GM19099 (cell line): Measurements from ENCODE around the gene NLRP6.

Source experiments
- POLR2A ChIP-seq: IDR thresholded peaks from 3 replicates; pipeline ENCODE4 v1.6.1; 2011; ENCODE audit warnings: low read depth; ENCODE audit not compliant: insufficient read length; ENCODE audit errors: extremely low read depth

Gene NLRP6

GRCh38 chr11:251550-251949 lies 26.7 kb upstream of the NLRP6 start:
- TF ChIP-seq POLR2A, result no peak

GRCh38 chr11:252666-253065 lies 25.5 kb upstream of the NLRP6 start:
- TF ChIP-seq POLR2A, result no peak

- no peak for TF ChIP-seq POLR2A
These were observed 24.9 kb upstream of the NLRP6 start for GRCh38 chr11:253160-253885.

GRCh38 chr11:253886-254270 lies 24.3 kb upstream of the NLRP6 start:
- TF ChIP-seq POLR2A, result no peak

- TF ChIP-seq POLR2A, result no peak
These were observed 23.0 kb upstream of the NLRP6 start for GRCh38 chr11:255176-255575.

- TF ChIP-seq POLR2A, result no peak
These were observed 22.4 kb upstream of the NLRP6 start for GRCh38 chr11:255816-256215.

- TF ChIP-seq POLR2A, result no peak
These were observed 21.1 kb upstream of the NLRP6 start for GRCh38 chr11:256952-257737.

GRCh38 chr11:257766-258493 lies 20.3 kb upstream of the NLRP6 start:
- TF ChIP-seq POLR2A, result no peak

GRCh38 chr11:259413-259812 lies 18.8 kb upstream of the NLRP6 start:
- TF ChIP-seq POLR2A, result no peak

- no peak for TF ChIP-seq POLR2A
These were observed 16.6 kb upstream of the NLRP6 start for GRCh38 chr11:261624-262023.

GRCh38 chr11:266676-267439 lies 11.3 kb upstream of the NLRP6 start:
- TF ChIP-seq POLR2A, result no peak

GRCh38 chr11:267491-267994 lies 10.7 kb upstream of the NLRP6 start:
- TF ChIP-seq POLR2A, result peak; percentile 50

- TF ChIP-seq POLR2A, result peak; percentile 38
These were observed 8.9 kb upstream of the NLRP6 start for GRCh38 chr11:269146-269890.

- TF ChIP-seq POLR2A, result no peak
These were observed 7.5 kb upstream of the NLRP6 start for GRCh38 chr11:270451-271318.

- TF ChIP-seq POLR2A, result no peak
These were observed 6.9 kb upstream of the NLRP6 start for GRCh38 chr11:271319-271715.
